ENCODE results near the gene WDR82.

Gene WDR82

DNA sequence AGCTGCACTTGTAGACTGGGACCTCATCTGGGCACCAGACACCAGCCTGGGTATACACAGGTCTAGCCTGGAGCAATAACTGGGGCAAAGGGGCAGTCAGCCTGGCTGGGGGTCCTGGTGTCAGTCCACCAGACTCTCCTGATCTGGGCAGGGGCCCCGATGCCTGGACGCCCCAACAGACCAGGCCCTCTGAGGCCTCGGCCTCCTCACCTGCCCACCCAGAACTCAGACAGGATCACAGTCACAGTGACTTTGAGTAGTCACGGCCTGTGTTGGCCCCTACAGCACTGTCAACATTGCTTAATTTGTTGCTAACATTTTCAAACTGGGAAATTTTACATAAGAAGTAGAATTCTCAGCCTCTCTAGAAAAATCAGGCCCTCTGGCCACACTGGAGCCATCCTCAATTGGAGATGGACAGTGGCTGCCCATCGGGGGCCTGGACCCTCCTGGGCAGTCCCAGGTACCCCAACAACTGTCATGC, 45.3 kb downstream of the WDR82 start:
- Histone ChIP-seq H3K36me3 (ENCODE audit: insufficient read depth) (no peaks in the 10 kb centered on the region), H3K4me1 (ENCODE audit: low read depth, poor library complexity, severe bottlenecking) (peaks cover 9% of the 10 kb centered on the region), H3K4me2 (no peak overlapping the region), H2AFZ (ENCODE audit: low read depth) (no peak overlapping the region), H4K20me1 (ENCODE audit: insufficient read depth) (no peaks in the 10 kb centered on the region), H3K27me3 (ENCODE audit: insufficient read depth, low read depth) (no peaks in the 10 kb centered on the region), H3K79me2 (ENCODE audit: insufficient read depth, low read depth) (no peaks in the 10 kb centered on the region), H3K27ac (no peak overlapping the region), H3K4me3 (IDR thresholded peaks at IDR 0.05; ENCODE audit: insufficient read depth, low read depth, low read length) (no peak overlapping the region), H3K9ac (no peak overlapping the region)
- TF ChIP-seq CTCF (conservative IDR thresholded peaks at IDR 0.05; ENCODE audit: low read depth, low read length), result no peak

DNA sequence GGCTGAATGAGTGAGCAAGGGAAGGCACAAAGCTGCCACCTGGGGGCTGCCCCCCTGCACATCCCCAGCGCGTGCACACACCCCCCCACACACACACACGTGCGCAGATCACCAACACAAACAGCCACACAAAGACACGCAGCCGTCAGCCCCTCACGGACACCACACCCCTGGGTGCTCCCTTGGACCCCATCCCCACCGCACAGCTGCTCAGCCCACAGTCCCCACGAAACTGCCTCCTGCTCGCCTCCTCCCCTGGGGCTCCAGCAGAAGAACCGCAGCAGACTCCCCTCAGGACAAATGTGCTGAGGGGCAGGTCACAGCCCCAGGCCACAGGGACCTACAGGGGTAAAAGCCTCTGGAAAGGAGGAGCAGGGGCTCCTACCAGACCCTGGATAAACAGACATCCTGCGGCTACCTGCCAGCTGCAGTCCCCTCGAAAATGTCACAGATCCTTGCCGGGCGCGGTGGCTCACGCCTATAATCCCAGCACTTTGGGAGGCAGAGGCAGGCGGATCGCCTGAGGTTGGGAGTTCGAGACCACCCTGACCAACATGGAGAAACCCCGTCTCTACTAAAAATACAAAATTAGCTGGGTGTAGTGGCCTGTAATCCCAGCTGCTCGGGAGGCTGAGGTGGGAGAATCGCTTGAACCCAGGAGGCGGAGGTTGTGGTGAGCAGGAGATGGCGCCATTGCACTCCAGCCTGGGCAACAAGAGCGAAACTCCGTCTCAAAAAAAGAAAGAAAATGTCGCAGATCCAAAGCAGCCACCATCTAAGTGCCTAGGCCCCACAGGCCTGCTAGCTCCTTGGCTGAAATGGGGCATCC, 46.0 kb downstream of the WDR82 start:
- H3K4me2 ChIP-seq, result no peak overlapping the region
- H3K27me3 ChIP-seq (ENCODE audit: insufficient read depth, low read depth), result no peaks in the 10 kb centered on the region
- no peak overlapping the region for H3K4me3 ChIP-seq (IDR thresholded peaks at IDR 0.05; ENCODE audit: insufficient read depth, low read depth, low read length)

DNA sequence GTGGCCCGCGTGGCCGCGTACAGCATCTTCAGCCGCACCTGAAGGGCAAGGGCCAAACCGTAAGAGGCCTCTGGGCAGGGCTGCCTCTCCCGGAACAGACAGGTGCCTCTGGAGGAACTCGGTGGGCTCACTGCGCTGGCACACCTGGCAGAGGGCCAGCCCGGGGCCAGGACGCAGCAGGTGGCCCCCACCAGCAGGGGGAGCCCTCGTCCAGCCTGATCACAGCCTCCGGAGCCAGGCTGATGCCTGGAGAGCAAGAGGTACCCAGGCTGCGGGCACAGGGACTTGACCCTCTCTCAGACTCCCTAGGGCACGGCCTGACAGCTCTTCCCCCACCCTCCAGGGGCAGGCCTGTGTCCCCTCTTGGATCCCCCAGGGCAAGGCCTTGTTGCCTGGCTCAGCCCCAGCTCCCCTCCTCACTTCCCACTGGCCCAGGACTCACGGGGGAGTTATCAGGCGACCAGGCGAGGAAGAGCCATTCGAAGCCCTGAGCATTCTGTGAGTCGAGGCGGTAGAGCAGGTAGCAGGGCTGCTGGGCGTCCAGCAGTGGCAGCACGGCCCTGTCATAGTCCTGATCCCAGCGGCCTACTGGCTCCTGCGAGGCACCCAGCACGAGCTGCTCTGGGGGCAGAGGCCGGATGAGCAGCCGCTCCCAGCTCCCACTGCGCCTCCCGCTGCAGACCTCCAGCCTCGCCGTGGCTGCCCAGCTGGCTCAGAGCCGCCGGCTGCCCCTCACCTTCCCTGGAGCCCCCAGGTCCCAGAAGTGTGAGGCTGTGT, 46.8 kb downstream of the WDR82 start:
- no peaks in the 10 kb centered on the region for H3K79me2 ChIP-seq (ENCODE audit: insufficient read depth, low read depth)
- no peaks in the 10 kb centered on the region for H3K27me3 ChIP-seq (ENCODE audit: insufficient read depth, low read depth)
- no peaks in the 10 kb centered on the region for H3K36me3 ChIP-seq (ENCODE audit: insufficient read depth)
- no peak overlapping the region for H3K9ac ChIP-seq
- H3K27ac ChIP-seq, result no peak overlapping the region
- H3K4me1 ChIP-seq (ENCODE audit: low read depth, poor library complexity, severe bottlenecking), result peaks cover 10% of the 10 kb centered on the region
- H3K4me3 ChIP-seq (IDR thresholded peaks at IDR 0.05; ENCODE audit: insufficient read depth, low read depth, low read length), result no peak overlapping the region
- no peaks in the 10 kb centered on the region for H4K20me1 ChIP-seq (ENCODE audit: insufficient read depth)
- H2AFZ ChIP-seq (ENCODE audit: low read depth), result no peak overlapping the region
- H3K4me2 ChIP-seq, result no peak overlapping the region
- TF ChIP-seq CTCF (conservative IDR thresholded peaks at IDR 0.05; ENCODE audit: low read depth, low read length), result peak; percentile 70

More for the DNA sequence above, 46.0 kb downstream of the WDR82 start:
- Histone ChIP-seq H3K79me2 (ENCODE audit: insufficient read depth, low read depth) (no peaks in the 10 kb centered on the region), H3K4me1 (ENCODE audit: low read depth, poor library complexity, severe bottlenecking) (peaks cover 5% of the 10 kb centered on the region), H3K27ac (no peak overlapping the region), H3K9ac (no peak overlapping the region), H4K20me1 (ENCODE audit: insufficient read depth) (no peaks in the 10 kb centered on the region), H2AFZ (ENCODE audit: low read depth) (no peak overlapping the region), H3K36me3 (ENCODE audit: insufficient read depth) (no peaks in the 10 kb centered on the region)
- no peak for TF ChIP-seq CTCF (conservative IDR thresholded peaks at IDR 0.05; ENCODE audit: low read depth, low read length)

DNA sequence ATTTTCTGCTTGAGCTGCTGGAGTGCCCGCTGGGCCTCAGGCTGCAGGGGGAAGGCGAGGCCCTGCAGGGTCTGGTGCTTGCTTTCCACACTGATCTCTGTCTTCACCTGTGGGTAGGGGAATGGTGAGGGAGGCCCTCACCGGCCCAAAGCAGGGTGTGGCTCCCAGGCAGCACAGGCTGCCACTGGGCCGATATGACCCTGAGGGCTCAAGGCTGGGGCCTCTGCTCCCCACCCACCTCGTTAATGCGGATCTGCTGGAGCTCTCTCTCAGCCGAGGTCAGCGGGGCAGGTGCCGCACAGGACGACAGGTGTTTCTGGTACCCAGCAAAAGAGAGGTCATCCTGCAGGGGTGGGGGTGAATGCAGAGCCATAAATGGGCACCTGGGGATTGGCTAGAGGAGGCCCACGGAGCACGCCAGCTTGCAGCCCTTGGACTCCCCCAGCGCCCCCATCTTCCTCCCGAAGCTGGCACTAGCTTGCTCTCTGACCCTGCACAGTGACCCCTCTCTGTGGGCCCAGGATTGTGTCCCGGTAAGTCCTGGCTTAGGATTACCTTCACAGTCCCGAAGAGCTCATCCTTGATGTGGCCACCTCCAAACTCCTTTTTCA, 47.5 kb downstream of the WDR82 start:
- Histone ChIP-seq H3K27ac (no peak overlapping the region), H3K4me1 (ENCODE audit: low read depth, poor library complexity, severe bottlenecking) (peaks cover 11% of the 10 kb centered on the region), H3K36me3 (ENCODE audit: insufficient read depth) (no peaks in the 10 kb centered on the region), H3K9ac (no peak overlapping the region), H3K4me2 (no peak overlapping the region), H2AFZ (ENCODE audit: low read depth) (no peak overlapping the region), H3K79me2 (ENCODE audit: insufficient read depth, low read depth) (no peaks in the 10 kb centered on the region), H4K20me1 (ENCODE audit: insufficient read depth) (no peaks in the 10 kb centered on the region), H3K27me3 (ENCODE audit: insufficient read depth, low read depth) (no peaks in the 10 kb centered on the region), H3K4me3 (IDR thresholded peaks at IDR 0.05; ENCODE audit: insufficient read depth, low read depth, low read length) (no peak overlapping the region)
- TF ChIP-seq CTCF (conservative IDR thresholded peaks at IDR 0.05; ENCODE audit: low read depth, low read length), result no peak

All from KMS-11 (cell line).